Esophagus squamous epithelium (tissue), 5 donors: ENCODE measurements around the gene ZBTB4. TPM values are rescaled to one million over a fixed set of nuclear protein-coding genes. Genes with fewer than 3 reads are reported as not detected.

Experiments used
- DNase-seq: peaks from one replicate; lab custom pipeline; 2025; lab: John Stamatoyannopoulos, UW
- H3K27ac ChIP-seq, 4 donors: fragments of 200-600 bp; sonication (generic); one replicate each; pipeline ENCODE4 v1.5.1; 2016 to 2019; ENCODE audit warnings: mild to moderate bottlenecking in 1 of 4
- H3K27me3 ChIP-seq, 4 donors: fragments of 200-600 bp; sonication (generic); 1 replicate in 3 of 4; 2 replicates in 1 of 4; pipeline versions ENCODE4 v1.5.1 to v1.6.0; 2017 to 2021; ENCODE audit warnings: antibody characterized with exemption in 1 of 4
- H3K36me3 ChIP-seq, 3 donors: fragments of 200-600 bp; sonication (generic); one replicate each; pipeline ENCODE4 v1.5.1; 2016 to 2019
- H3K4me1 ChIP-seq, 3 donors: fragments of 200-600 bp; sonication (generic); one replicate each; pipeline ENCODE4 v1.5.1; 2017 to 2019
- H3K4me3 ChIP-seq, 4 donors: fragments of 200-600 bp; sonication (generic); 1 replicate in 3 of 4; 2 replicates in 1 of 4; pipeline ENCODE4 v1.5.1; 2016 to 2019; ENCODE audit warnings: mild to moderate bottlenecking in 2 of 4, moderate library complexity in 1 of 4
- H3K9me3 ChIP-seq, 3 donors: fragments of 200-600 bp; sonication (generic); one replicate each; pipeline ENCODE4 v1.5.1; 2016 to 2019
- CTCF ChIP-seq, 6 experiments: fragments of 450-650 bp in 4 of 6; fragments of 200-600 bp in 2 of 6; sonication (generic) in 2 of 6; IDR thresholded peaks; one replicate each; pipeline ENCODE4 v1.5.1; 2016 to 2019; ENCODE audit warnings: antibody characterized with exemption in 6 of 6, mild to moderate bottlenecking in 4 of 6, moderate library complexity in 4 of 6
- POLR2A ChIP-seq, 4 donors: fragments of 450-650 bp; IDR thresholded peaks; one replicate each; pipeline ENCODE4 v1.6.1; 2017; ENCODE audit warnings: antibody characterized with exemption in 4 of 4, mild to moderate bottlenecking in 4 of 4, moderate library complexity in 3 of 4
- WGBS, 2 donors: methylation state at CpG; one replicate each; pipeline ENCODE4 v1.1.5; 2018; 5-methylcytosine and 5-hydroxymethylcytosine counted together
- intact Hi-C: fragments of 100-400 bp; cut with DNase I; formaldehyde crosslinking; loops from one replicate; pipeline ENCODE4 v1.15.0; 2022
- total RNA-seq, 4 donors: library from RNA; depleted of rRNA; stranded (reverse); fragments of >200 nt; gene quantifications; one replicate each; pipeline ENCODE4 v1.1.0, GENCODE V29; 2016
- donor health status: DM: yes; HTN: yes; CAD: no.

ZBTB4 gene
- total RNA-seq, 4 donors from 2014 or later: 13.4 to 35.1 (median 28.5) TPM

GRCh38 chr17:7426896-7427489, 52.4 kb downstream of the ZBTB4 start:
- Histone ChIP-seq H3K36me3 (no peaks in the 10 kb centered on the region), H3K9me3 (no peaks in the 10 kb centered on the region), H3K4me3 (no peak overlapping the region), H3K27me3 (no peaks in the 10 kb centered on the region), H3K4me1 (no peaks in the 10 kb centered on the region), H3K27ac (no peak overlapping the region)
- TF ChIP-seq CTCF (IDR thresholded peaks at IDR 0.05) (no peak), POLR2A (IDR thresholded peaks at IDR 0.05) (no peak)
- DNase-seq: no peak
- intact Hi-C loops: no loop called here
- WGBS, 2 donors: 73 to 81% methylated on average over 2 to 4 of the region's 29 CpGs

- Histone ChIP-seq H3K4me3 (no peak overlapping the region), H3K27ac (no peak overlapping the region), H3K27me3 (no peaks in the 10 kb centered on the region), H3K36me3 (no peaks in the 10 kb centered on the region), H3K9me3 (no peaks in the 10 kb centered on the region), H3K4me1 (no peaks in the 10 kb centered on the region)
- intact Hi-C loops: no loop called here
- TF ChIP-seq POLR2A (IDR thresholded peaks at IDR 0.05): no peak
- no peak for TF ChIP-seq CTCF (IDR thresholded peaks at IDR 0.05)
- DNase-seq: no peak
- WGBS, 2 donors: 94 to 95% methylated on average over 20 to 21 of the region's 33 CpGs
Observed at GRCh38 chr17:7426203-7426863, 53.1 kb downstream of the ZBTB4 start.

GRCh38 chr17:7425756-7426155, 53.7 kb downstream of the ZBTB4 start:
- Histone ChIP-seq H3K4me3 (no peak overlapping the region), H3K9me3 (no peaks in the 10 kb centered on the region), H3K36me3 (no peaks in the 10 kb centered on the region), H3K4me1 (no peaks in the 10 kb centered on the region), H3K27ac (no peak overlapping the region), H3K27me3 (no peaks in the 10 kb centered on the region)
- no peak for TF ChIP-seq CTCF (IDR thresholded peaks at IDR 0.05)
- no peak for TF ChIP-seq POLR2A (IDR thresholded peaks at IDR 0.05)
- intact Hi-C loops: no loop called here
- no peak for DNase-seq
- 84 to 90% methylated on average over 4 to 5 of the region's 8 CpGs for WGBS, 2 donors

- no peaks in the 10 kb centered on the region for H3K4me1 ChIP-seq
- no peaks in the 10 kb centered on the region for H3K9me3 ChIP-seq
- no peaks in the 10 kb centered on the region for H3K27me3 ChIP-seq
- TF ChIP-seq CTCF (IDR thresholded peaks at IDR 0.05) (no peak), POLR2A (IDR thresholded peaks at IDR 0.05) (no peak)
- H3K4me3 ChIP-seq: no peak within 1 kb of the TSS
- DNase-seq: no peak
- 72 to 74% methylated on average over 5 to 6 of the region's 7 CpGs for WGBS, 2 donors
- no peak within 1 kb of the TSS for H3K27ac ChIP-seq
- intact Hi-C loops: no loop called here
- no peaks in the 10 kb centered on the region for H3K36me3 ChIP-seq
Observed at GRCh38 chr17:7425316-7425715, 54.1 kb downstream of the ZBTB4 start, which contains the start of gene SPEM2. TSS of gene SPEM2 (plus strand) at chr17:7425616. CDS start at chr17:7425689, 73 bp downstream.

- TF ChIP-seq POLR2A (IDR thresholded peaks at IDR 0.05) (no peak), CTCF (IDR thresholded peaks at IDR 0.05) (no peak)
- Histone ChIP-seq H3K9me3 (no peaks in the 10 kb centered on the region), H3K27me3 (no peaks in the 10 kb centered on the region), H3K27ac (no peak overlapping the region), H3K4me3 (no peak overlapping the region), H3K4me1 (no peaks in the 10 kb centered on the region), H3K36me3 (no peaks in the 10 kb centered on the region)
- 63 to 71% methylated on average over 4 of the region's 4 CpGs for WGBS, 2 donors
- intact Hi-C loops: no loop called here
- DNase-seq: no peak
Observed at GRCh38 chr17:7423679-7424078, 55.8 kb downstream of the ZBTB4 start.
